Fibroblast of mammary gland (primary cell): ENCODE results near the gene TRAF3.

ENCODE experiments used
- DNase-seq: peaks from one replicate; pipeline ENCODE4 v3.0.0-alpha.2; 2010; ENCODE audit warnings: low read depth
- H3K4me3 ChIP-seq: 2 replicates; pipeline ENCODE4 v1.5.1; 2011; ENCODE audit warnings: low read depth, mild to moderate bottlenecking, low read length, moderate library complexity; ENCODE audit not compliant: control insufficient read depth
- TF ChIP-seq, protein P1 (sequence below): conservative IDR thresholded peaks from 2 replicates; pipeline ENCODE4 v1.5.1; 2011; ENCODE audit warnings: low read depth, low read length, inconsistent platforms; ENCODE audit not compliant: control insufficient read depth, insufficient read depth

Gene TRAF3

DNA sequence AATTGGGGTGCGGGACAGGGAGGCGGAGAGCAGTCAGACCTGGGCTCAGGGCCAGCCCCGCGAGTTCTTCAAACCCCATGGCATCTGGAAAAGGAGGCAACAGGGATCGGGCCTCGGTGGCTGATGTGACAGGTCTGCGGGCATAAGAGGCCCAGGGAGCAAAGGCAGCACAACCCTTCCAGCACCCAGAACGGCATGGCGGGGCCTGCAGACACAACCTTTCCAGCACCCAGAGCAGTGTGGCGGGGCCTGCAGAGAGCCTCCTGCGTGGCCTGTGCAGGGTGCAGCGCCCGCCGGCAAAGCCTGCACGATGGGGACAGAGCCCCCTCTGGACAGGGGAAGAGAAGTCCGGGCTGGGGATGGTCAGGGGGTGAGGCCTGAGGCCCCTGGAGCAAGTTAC lies 26.2 kb upstream of the TRAF3 start:
- TF ChIP-seq, protein P1, sequence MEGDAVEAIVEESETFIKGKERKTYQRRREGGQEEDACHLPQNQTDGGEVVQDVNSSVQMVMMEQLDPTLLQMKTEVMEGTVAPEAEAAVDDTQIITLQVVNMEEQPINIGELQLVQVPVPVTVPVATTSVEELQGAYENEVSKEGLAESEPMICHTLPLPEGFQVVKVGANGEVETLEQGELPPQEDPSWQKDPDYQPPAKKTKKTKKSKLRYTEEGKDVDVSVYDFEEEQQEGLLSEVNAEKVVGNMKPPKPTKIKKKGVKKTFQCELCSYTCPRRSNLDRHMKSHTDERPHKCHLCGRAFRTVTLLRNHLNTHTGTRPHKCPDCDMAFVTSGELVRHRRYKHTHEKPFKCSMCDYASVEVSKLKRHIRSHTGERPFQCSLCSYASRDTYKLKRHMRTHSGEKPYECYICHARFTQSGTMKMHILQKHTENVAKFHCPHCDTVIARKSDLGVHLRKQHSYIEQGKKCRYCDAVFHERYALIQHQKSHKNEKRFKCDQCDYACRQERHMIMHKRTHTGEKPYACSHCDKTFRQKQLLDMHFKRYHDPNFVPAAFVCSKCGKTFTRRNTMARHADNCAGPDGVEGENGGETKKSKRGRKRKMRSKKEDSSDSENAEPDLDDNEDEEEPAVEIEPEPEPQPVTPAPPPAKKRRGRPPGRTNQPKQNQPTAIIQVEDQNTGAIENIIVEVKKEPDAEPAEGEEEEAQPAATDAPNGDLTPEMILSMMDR, result no peak
- no peak for DNase-seq
- H3K4me3 ChIP-seq, result no peak overlapping the region

DNA sequence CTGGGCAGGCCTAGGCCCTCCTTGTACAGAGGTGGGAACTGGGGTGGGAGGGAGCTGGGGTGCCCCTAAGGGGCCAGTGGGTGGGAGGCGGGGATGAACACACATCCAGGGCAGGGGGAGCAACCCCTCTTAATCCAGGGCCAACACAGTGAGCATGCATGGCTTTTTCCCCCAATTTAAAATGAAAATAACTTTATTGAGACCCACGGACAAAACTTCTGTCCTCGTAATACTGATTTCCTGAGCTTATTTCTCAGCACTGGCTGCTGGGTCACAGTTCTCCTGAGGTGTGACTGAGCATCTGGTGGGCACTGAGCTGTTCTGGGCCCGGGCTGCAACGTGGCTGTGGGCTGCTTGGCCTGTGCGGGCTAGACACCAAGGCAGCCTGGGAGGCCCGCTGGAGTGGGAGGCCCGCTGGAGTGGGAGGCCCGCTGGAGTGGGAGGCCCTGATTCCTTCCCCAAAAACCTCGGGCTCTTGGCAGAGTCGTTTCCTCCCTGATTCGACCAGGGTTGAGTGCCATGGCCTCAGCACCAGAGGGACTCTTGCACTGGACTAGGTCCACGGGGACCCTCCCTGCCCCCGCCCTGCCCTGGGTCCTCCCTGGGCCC lies 24.9 kb upstream of the TRAF3 start:
- TF ChIP-seq, protein P1, result no peak
- DNase-seq, result no peak
- H3K4me3 ChIP-seq, result no peak overlapping the region

DNA sequence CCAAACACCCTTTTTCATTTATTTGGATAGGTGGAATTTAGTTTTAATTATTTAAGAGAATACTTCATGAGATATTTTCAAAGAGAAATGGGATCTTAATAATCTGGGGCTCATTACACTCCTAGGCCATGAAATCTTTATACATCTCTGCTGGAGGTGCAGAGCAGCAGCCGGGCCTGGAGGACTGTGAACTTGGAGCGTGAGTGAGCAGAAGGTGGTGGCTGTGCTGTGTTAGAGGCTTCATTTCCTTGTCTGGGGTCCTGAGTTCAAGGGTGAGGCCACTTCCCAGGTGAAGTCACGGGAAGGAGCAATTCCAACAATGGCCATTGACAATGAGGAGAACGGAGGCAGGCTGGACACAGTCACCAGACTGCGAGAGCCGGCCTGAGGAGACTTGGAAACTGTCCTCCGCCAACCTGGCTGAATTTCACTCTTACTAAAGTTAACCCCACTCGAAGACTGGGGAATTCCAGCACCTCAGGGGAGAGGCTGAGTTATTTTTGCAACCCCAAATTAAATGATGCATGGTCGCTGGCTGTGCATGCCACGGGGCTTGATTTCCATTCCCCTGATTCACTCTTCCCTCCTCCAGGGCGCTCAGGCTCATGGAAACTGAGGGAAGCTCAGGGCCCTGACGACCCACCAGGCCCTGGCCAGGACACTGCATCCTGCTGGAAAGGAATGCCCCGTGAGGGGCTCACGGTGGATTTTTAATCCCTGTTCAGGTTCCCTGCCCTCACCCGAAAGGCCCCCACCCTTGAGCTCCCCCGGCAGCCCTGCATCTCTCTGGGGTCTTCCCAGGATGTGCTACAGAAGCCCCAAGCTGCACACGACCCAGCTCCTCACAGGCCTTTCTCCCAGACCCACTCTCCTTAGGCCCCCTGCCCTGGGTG lies 22.6 kb upstream of the TRAF3 start:
- TF ChIP-seq, protein P1, result no peak
- DNase-seq, result no peak
- no peak overlapping the region for H3K4me3 ChIP-seq

DNA sequence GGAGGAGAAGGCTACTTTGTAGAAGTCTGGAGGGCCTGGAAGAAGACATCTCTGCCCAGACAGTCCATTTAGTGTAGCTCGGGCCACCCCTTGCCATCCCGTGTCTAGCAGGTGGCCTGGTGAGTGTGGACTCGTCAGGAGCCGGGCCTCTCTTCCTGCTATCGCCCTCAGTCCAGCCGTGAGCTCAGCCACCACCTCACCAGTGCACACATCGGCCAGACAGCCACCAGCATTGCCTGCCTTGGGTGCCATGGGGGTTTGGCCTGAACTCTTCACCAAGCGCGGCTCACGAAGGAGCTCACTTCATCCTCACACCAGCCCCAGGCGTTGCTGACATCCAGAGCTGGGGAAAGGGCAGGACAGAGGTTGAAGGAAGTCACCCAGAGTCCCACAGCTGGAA lies 19.6 kb upstream of the TRAF3 start:
- DNase-seq, result no peak
- TF ChIP-seq, protein P1, result no peak
- no peak overlapping the region for H3K4me3 ChIP-seq

DNA sequence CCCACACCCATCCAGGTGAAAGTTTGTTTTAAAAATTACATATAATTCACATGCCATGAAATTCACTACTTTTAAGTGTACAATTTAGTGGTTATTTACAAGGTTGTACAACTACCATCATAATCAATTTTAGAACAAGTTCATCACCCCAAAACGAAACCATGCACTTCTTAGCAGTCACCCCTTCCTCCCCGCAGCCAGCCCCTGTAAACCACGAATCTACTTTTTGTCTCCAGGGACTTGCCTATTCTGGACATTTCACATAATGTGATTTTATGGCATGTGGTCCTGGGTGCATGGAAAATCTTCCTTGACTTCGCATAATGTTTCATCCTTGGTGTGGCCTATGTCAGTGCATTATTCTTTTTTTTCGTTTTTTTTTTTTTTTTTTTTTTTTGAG lies 19.2 kb upstream of the TRAF3 start:
- no peak for DNase-seq
- TF ChIP-seq, protein P1, result no peak
- H3K4me3 ChIP-seq, result no peak overlapping the region

DNA sequence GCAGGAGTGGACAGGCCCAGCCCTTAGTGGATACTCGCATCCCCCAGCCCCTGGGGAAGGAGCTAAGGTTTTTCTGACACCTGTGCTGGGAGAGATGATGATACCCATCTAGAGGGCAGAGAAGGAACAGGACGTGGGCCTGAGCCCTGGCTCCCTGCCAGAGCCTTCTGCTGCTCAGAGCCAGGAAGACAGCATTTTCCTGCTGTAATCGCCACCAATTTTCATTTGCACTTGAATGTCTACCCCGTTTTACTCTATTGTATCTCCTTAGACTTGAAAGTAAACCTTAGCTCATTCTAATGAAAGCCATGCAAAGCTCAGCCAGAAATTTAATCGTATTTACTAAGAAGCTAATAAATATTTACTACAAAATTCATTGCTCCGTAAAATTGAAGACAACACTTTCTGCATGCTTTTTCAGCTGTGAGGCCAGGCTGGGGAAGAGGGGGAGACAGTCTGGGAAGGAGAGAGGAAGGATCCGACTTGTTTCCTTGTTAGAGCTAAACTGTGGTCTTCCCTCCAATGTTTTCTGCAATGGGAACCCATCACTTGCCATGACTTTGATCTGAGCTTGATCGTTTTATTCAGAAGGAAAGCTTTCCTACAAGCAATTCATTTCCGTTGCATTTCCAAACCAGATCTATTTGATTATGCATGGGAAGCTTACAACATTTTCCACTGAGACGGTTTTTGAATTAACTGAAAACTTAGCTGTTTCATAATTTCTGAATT lies 17.6 kb upstream of the TRAF3 start:
- TF ChIP-seq, protein P1, result no peak
- no peak overlapping the region for H3K4me3 ChIP-seq
- no peak for DNase-seq
